Smooth muscle cell (in vitro differentiated cells): Measurements from ENCODE around the gene DOCK9. TPM values are rescaled to one million over a fixed set of nuclear protein-coding genes. Genes with fewer than 3 reads are reported as not detected.

Experiments
- DNase-seq: peaks from one replicate; lab custom pipeline; 2025; ENCODE audit not compliant: unreplicated experiment; lab: John Stamatoyannopoulos, UW
- H2AFZ ChIP-seq: fragments of 200-600 bp; sonication (generic); 2 replicates; pipeline ENCODE4 v1.6.0; 2016; ENCODE audit warnings: antibody characterized with exemption, low read depth, mild to moderate bottlenecking
- H3F3A ChIP-seq: fragments of 200-600 bp; sonication (generic); 2 replicates; pipeline ENCODE4 v1.6.0; 2017; ENCODE audit warnings: antibody characterized with exemption, low read depth
- H3K27ac ChIP-seq: fragments of 200-600 bp; sonication (generic); 2 replicates; pipeline ENCODE4 v1.5.1; 2016; ENCODE audit warnings: low read depth, mild to moderate bottlenecking
- H3K27me3 ChIP-seq: fragments of 200-600 bp; sonication (generic); 2 replicates; pipeline ENCODE4 v1.6.1; 2016; ENCODE audit warnings: low read depth, mild to moderate bottlenecking
- H3K36me3 ChIP-seq: fragments of 200-600 bp; sonication (generic); 2 replicates; pipeline ENCODE4 v1.5.1; 2016; ENCODE audit warnings: low read depth
- H3K4me1 ChIP-seq: fragments of 200-600 bp; sonication (generic); 2 replicates; pipeline ENCODE4 v1.5.1; 2016; ENCODE audit warnings: low read depth
- H3K4me2 ChIP-seq: fragments of 200-600 bp; sonication (generic); 2 replicates; pipeline ENCODE4 v1.6.0; 2016; ENCODE audit warnings: mild to moderate bottlenecking
- H3K4me3 ChIP-seq: fragments of 200-600 bp; sonication (generic); 2 replicates; pipeline ENCODE4 v1.5.1; 2016; ENCODE audit warnings: mild to moderate bottlenecking
- H3K79me2 ChIP-seq: fragments of 200-600 bp; sonication (generic); 2 replicates; pipeline ENCODE4 v1.6.0; 2016; ENCODE audit warnings: low read depth, mild to moderate bottlenecking
- H3K9ac ChIP-seq: fragments of 200-600 bp; sonication (generic); 2 replicates; pipeline ENCODE4 v1.6.0; 2016; ENCODE audit warnings: low read depth
- H3K9me3 ChIP-seq: fragments of 200-600 bp; sonication (generic); replicated peaks from 2 replicates; pipeline ENCODE4 v1.5.1; 2016; ENCODE audit warnings: low read depth
- H4K20me1 ChIP-seq: fragments of 200-600 bp; sonication (generic); 2 replicates; pipeline ENCODE4 v1.6.0; 2016; ENCODE audit warnings: low read depth
- CTCF ChIP-seq: fragments of 200-600 bp; sonication (generic); IDR thresholded peaks from 2 replicates; pipeline ENCODE4 v1.5.1; 2017; ENCODE audit warnings: borderline replicate concordance, mild to moderate bottlenecking, antibody characterized with exemption; ENCODE audit not compliant: insufficient read depth, poor library complexity, severe bottlenecking
- WGBS: methylation state at CpG from one replicate; pipeline ENCODE4 v1.1.7; 2016; ENCODE audit warnings: low lambda C conversion rate; 5-methylcytosine and 5-hydroxymethylcytosine counted together
- polyA plus RNA-seq: library from polyadenylated mRNA; unstranded; fragments of >200 nt; fragmentation: Nextera tagmentation; extraction: Ambion mirVana; gene quantifications from 2 replicates; pipeline ENCODE4 v1.2.1, GENCODE V29; 2016
- total RNA-seq: library from RNA; depleted of rRNA; stranded (reverse); fragments of >200 nt; gene quantifications from 2 replicates; pipeline ENCODE4 v1.2.3, GENCODE V29; 2014

The DOCK9 gene
- total and polyA plus RNA-seq, 2 experiments from 2014 or later, result 5.7 to 25.1 TPM

- Histone ChIP-seq H3K27ac (no peak overlapping the region), H3K4me1 (no peaks in the 10 kb centered on the region), H3F3A (no peaks in the 10 kb centered on the region), H2AFZ (no peak overlapping the region), H3K36me3 (no peaks in the 10 kb centered on the region), H4K20me1 (no peaks in the 10 kb centered on the region), H3K27me3 (no peaks in the 10 kb centered on the region), H3K9ac (no peak overlapping the region), H3K4me3 (no peak overlapping the region), H3K9me3 (no peaks in the 10 kb centered on the region), H3K79me2 (no peaks in the 10 kb centered on the region), H3K4me2 (no peak overlapping the region)
- DNase-seq, result no peak
- 85% methylated on average over 7 of the region's 7 CpGs for WGBS
- no peak for TF ChIP-seq CTCF
Observed at GRCh38 chr13:98786023-98786422, 191.8 kb downstream of the DOCK9 start.

- no peak overlapping the region for H3K4me3 ChIP-seq
- no peaks in the 10 kb centered on the region for H3K27me3 ChIP-seq
- H2AFZ ChIP-seq, result no peak overlapping the region
- 94% methylated on average over 10 of the region's 10 CpGs for WGBS
- no peaks in the 10 kb centered on the region for H3K9me3 ChIP-seq
- no peaks in the 10 kb centered on the region for H3K36me3 ChIP-seq
- H4K20me1 ChIP-seq, result no peaks in the 10 kb centered on the region
- TF ChIP-seq CTCF, result no peak
- H3K79me2 ChIP-seq, result no peaks in the 10 kb centered on the region
- no peaks in the 10 kb centered on the region for H3F3A ChIP-seq
- no peak overlapping the region for H3K27ac ChIP-seq
- H3K4me2 ChIP-seq, result no peak overlapping the region
- no peak for DNase-seq
- H3K4me1 ChIP-seq, result no peaks in the 10 kb centered on the region
- H3K9ac ChIP-seq, result no peak overlapping the region
Observed at GRCh38 chr13:98785405-98785804, 192.5 kb downstream of the DOCK9 start.

- H4K20me1 ChIP-seq, result no peaks in the 10 kb centered on the region
- no peaks in the 10 kb centered on the region for H3K9me3 ChIP-seq
- no peaks in the 10 kb centered on the region for H3K4me1 ChIP-seq
- no peak overlapping the region for H2AFZ ChIP-seq
- no peak overlapping the region for H3K9ac ChIP-seq
- H3K4me2 ChIP-seq, result no peak overlapping the region
- no peaks in the 10 kb centered on the region for H3K36me3 ChIP-seq
- WGBS, result 96% methylated on average over 8 of the region's 8 CpGs
- no peak overlapping the region for H3K4me3 ChIP-seq
- H3K27me3 ChIP-seq, result no peaks in the 10 kb centered on the region
- DNase-seq, result no peak
- no peaks in the 10 kb centered on the region for H3K79me2 ChIP-seq
- TF ChIP-seq CTCF, result no peak
- H3F3A ChIP-seq, result no peaks in the 10 kb centered on the region
- H3K27ac ChIP-seq, result no peak overlapping the region
Observed at GRCh38 chr13:98784666-98785065, 193.2 kb downstream of the DOCK9 start.

DNA sequence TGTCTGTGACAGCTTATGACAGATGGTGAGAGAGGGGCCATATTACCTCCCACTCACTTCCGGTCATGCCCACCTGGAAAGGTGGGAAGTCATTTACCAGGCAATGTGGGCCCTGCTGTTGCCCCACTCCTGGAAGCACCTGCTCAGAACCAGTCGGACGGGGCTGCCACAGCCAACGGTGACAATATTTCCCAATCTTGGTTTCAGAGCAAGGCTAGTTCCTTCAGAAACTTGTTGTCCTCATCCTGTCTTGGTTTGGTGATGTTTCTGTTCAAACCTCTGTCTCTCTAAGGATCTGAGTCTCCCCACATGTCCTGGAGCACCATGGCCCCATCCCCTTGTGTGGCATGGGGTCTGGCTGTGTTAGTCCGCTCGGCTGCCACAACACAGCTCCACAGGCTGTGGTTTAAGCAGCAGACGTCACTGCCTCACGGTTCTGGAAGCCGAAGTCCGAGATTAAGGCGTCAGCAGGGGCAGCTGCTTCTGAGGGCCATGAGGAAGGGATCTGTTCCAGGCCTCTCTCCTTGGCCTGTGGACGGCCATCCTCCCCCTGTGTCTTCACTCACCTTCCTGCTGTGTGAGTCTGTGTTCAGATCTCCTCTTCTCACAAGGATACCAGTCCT is 193.9 kb downstream of the DOCK9 start:
- Histone ChIP-seq H3K4me2 (no peak overlapping the region), H3K9ac (no peak overlapping the region), H4K20me1 (no peaks in the 10 kb centered on the region), H3K27me3 (no peaks in the 10 kb centered on the region), H3F3A (no peaks in the 10 kb centered on the region), H3K4me3 (no peak overlapping the region), H3K27ac (no peak overlapping the region), H2AFZ (no peak overlapping the region), H3K79me2 (no peaks in the 10 kb centered on the region), H3K36me3 (no peaks in the 10 kb centered on the region), H3K4me1 (no peaks in the 10 kb centered on the region), H3K9me3 (no peaks in the 10 kb centered on the region)
- 67% methylated on average over 12 of the region's 12 CpGs for WGBS
- DNase-seq, result no peak
- no peak for TF ChIP-seq CTCF
